Right lobe of liver (tissue), 6 donors: ENCODE measurements around the gene ABLIM2. TPM values are rescaled to one million over a fixed set of nuclear protein-coding genes. Genes with fewer than 3 reads are reported as not detected.
A peak's percentile ranks its signal among the peaks of the same experiment; 100 is the strongest.

ENCODE experiments used
- ATAC-seq, 4 donors: fragments of 200-7000 bp; cut with Tn5 transposase; one replicate each; pipeline ENCODE4 v1.9.1; 2020; ENCODE audit warnings: mild to moderate bottlenecking in 4 of 4, moderate library complexity in 4 of 4
- DNase-seq, 3 donors: peaks; one replicate each; pipeline ENCODE4 v3.0.0-alpha.2; 2020
- H3K27ac ChIP-seq, 3 donors: fragments of 200-600 bp; one replicate each; pipeline ENCODE4 v1.8.0; 2022
- H3K27me3 ChIP-seq, 2 donors: fragments of 200-600 bp; one replicate each; pipeline ENCODE4 v1.8.0; 2022
- H3K36me3 ChIP-seq, 4 donors: fragments of 200-600 bp; sonication (generic) in 1 of 4; one replicate each; pipeline versions ENCODE4 v1.5.1 to v1.8.0; 2017 to 2022; ENCODE audit warnings: control low read depth in 1 of 4
- H3K4me1 ChIP-seq, 4 donors: fragments of 200-600 bp; sonication (generic) in 1 of 4; one replicate each; pipeline versions ENCODE4 v1.5.1 to v1.8.0; 2017 to 2022; ENCODE audit warnings: control low read depth in 1 of 4
- H3K4me3 ChIP-seq, 3 donors: fragments of 200-600 bp; one replicate each; pipeline ENCODE4 v1.8.0; 2022
- H3K9me3 ChIP-seq, 4 donors: fragments of 200-600 bp; sonication (generic) in 1 of 4; one replicate each; pipeline versions ENCODE4 v1.5.1 to v1.8.0; 2017 to 2022; ENCODE audit warnings: control low read depth in 1 of 4
- CTCF ChIP-seq, 4 donors: fragments of 200-600 bp in 3 of 4; fragments of 450-650 bp in 1 of 4; IDR thresholded peaks; one replicate each; pipeline versions ENCODE4 v1.5.1 to v1.8.0; 2016 to 2022; ENCODE audit warnings: antibody characterized with exemption in 4 of 4, mild to moderate bottlenecking in 2 of 4
- POLR2A ChIP-seq: fragments of 450-650 bp; IDR thresholded peaks from one replicate; pipeline ENCODE4 v1.6.1; 2017; ENCODE audit warnings: antibody characterized with exemption, mild to moderate bottlenecking
- WGBS: methylation state at CpG from one replicate; pipeline ENCODE4 v1.1.6; 2018; ENCODE audit warnings: low coverage, low lambda C conversion rate; ENCODE audit not compliant: insufficient coverage; ENCODE audit errors: missing lambda C conversion rate; 5-methylcytosine and 5-hydroxymethylcytosine counted together
- intact Hi-C, 2 donors: fragments of 100-400 bp; cut with DNase I; formaldehyde crosslinking; loops; one replicate each; pipeline versions ENCODE4 v1.11.2 to v1.14.1; 2022
- total RNA-seq, 6 experiments: library from RNA; depleted of rRNA in 2 of 6; stranded (reverse); fragments of >200 nt in 2 of 6; fragmentation: NEBNext Ultra II Directional in 3 of 6; extraction: Animal tissue kit (Norgen Biotek cat#: 25700) in 3 of 6; gene quantifications; one replicate each; pipeline versions ENCODE4 v1.1.0 to v1.2.4, GENCODE V29; 2016 to 2023
- donor health status: DM: no; HTN: yes; CAD: no.
- donor health status: DM: no; HTN: no; CAD: no.
- donor health status: DM: no; HTN: no; CAD: no.
- donor health status: DM: no; HTN: yes; CAD: no.
- donor health status: DM: no; HTN: yes; CAD: no.

The ABLIM2 gene
- total RNA-seq, 6 experiments from 2014 or later = 0.93 to 3.5 (median 2.3) TPM

- Histone ChIP-seq H3K27ac (no peak overlapping the region), H3K27me3 (peaks cover 0 to 8% of the 10 kb centered on the region in 2 donors), H3K4me3 (no peak overlapping the region), H3K9me3 (no peaks in the 10 kb centered on the region), H3K4me1 (peaks cover 0 to 6% (median 0%) of the 10 kb centered on the region in 4 donors), H3K36me3 (no peaks in the 10 kb centered on the region)
- no peak for DNase-seq
- ATAC-seq = peak in 1 of 4 donors; percentile 37
- TF ChIP-seq CTCF (IDR thresholded peaks at IDR 0.05) (no peak), POLR2A (no peak)
- intact Hi-C loops = no loop called here
- WGBS = 93% methylated on average over 2 of the region's 4 CpGs
Measured at GRCh38 chr4:7941965-7942496, 216.6 kb downstream of the ABLIM2 start.

- Histone ChIP-seq H3K27me3 (peaks cover 0 to 8% of the 10 kb centered on the region in 2 donors), H3K4me3 (no peak overlapping the region), H3K27ac (no peak overlapping the region), H3K9me3 (no peaks in the 10 kb centered on the region), H3K4me1 (peaks cover 0 to 6% (median 0%) of the 10 kb centered on the region in 4 donors), H3K36me3 (no peaks in the 10 kb centered on the region)
- TF ChIP-seq POLR2A = no peak
- no peak for TF ChIP-seq CTCF (IDR thresholded peaks at IDR 0.05)
- DNase-seq (no peak), ATAC-seq (no peak)
- 83% methylated on average over 9 of the region's 11 CpGs for whole genome bisulfite sequencing
- intact Hi-C loops = no loop called here
Measured at GRCh38 chr4:7941111-7941964, 217.3 kb downstream of the ABLIM2 start.

- WGBS = 13% methylated on average over 3 of the region's 96 CpGs
- Histone ChIP-seq H3K4me1 (peaks cover 0 to 2% (median 0%) of the 10 kb centered on the region in 4 donors), H3K4me3 (peak within 1 kb of the TSS; percentile 50 to 71 (median 60)), H3K27ac (peak within 1 kb of the TSS; percentile 53 to 77 (median 65)), H3K36me3 (no peaks in the 10 kb centered on the region), H3K9me3 (no peaks in the 10 kb centered on the region), H3K27me3 (peaks cover 0 to 8% of the 10 kb centered on the region in 2 donors)
- TF ChIP-seq POLR2A (peak; percentile 63), CTCF (IDR thresholded peaks at IDR 0.05) (no peak)
- intact Hi-C loops = no loop called here
- DNase-seq = peak; percentile 83 to 90 (median 84)
- ATAC-seq = peak; percentile 95 to 99 (median 96)
Measured at GRCh38 chr4:7939377-7940108, 219.1 kb downstream of the ABLIM2 start, which contains the start of gene AFAP1. AFAP1 (minus strand) TSS chr4:7939861; CDS start chr4:7872078, 67,783 bp downstream.

- WGBS = 10% methylated on average over 7 of the region's 75 CpGs
- intact Hi-C loops = no loop called here
- no peaks in the 10 kb centered on the region for H3K36me3 ChIP-seq
- DNase-seq (peak in 1 of 3 donors; percentile 44), ATAC-seq (peak in 3 of 4 donors; percentile 38 to 54 (median 46))
- TF ChIP-seq CTCF (IDR thresholded peaks at IDR 0.05) (no peak), POLR2A (peak; percentile 28)
- H3K27me3 ChIP-seq = peaks cover 0 to 8% of the 10 kb centered on the region in 2 donors
- peak overlapping the region; percentile 50 to 71 (median 60) for H3K4me3 ChIP-seq
- no peaks in the 10 kb centered on the region for H3K9me3 ChIP-seq
- peak overlapping the region; percentile 53 to 77 (median 65) for H3K27ac ChIP-seq
- no peaks in the 10 kb centered on the region for H3K4me1 ChIP-seq
Measured at GRCh38 chr4:7938609-7939376, 219.8 kb downstream of the ABLIM2 start.
